Breast epithelium (tissue), 3 donors: ENCODE measurements around the gene PIAS1.

Source experiments
- POLR2AphosphoS5 ChIP-seq, 3 donors: sonication (generic); formaldehyde crosslinking; IDR thresholded peaks; one replicate each; pipeline ENCODE4 v1.6.1; 2017; ENCODE audit warnings: antibody characterized with exemption in 3 of 3
- TF ChIP-seq, protein P1 (sequence below), 3 donors: fragments of 450-650 bp; IDR thresholded peaks; one replicate each; pipeline ENCODE4 v1.5.1; 2016 to 2017; ENCODE audit warnings: antibody characterized with exemption in 3 of 3, mild to moderate bottlenecking in 3 of 3, moderate library complexity in 3 of 3

DNA sequence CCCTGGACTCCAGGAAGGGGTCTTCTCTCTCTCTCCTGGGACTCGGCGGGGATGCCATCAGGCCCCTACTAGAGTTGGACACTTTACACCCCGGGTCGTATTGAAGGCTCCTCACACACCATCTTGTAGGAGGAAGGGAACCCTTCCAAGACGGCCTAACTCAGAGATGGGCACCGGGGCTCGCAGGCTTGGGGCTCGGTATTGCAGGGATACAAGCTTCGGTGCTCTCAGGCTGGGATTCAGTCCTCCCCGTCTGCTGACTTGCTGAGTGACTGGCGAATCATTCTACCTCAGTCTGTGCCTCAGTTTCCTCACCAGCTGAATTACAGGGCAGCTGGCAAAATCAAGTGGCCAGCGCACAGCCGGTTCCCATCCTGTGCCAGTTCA lies 151.4 kb downstream of the PIAS1 start:
- no peak for TF ChIP-seq POLR2AphosphoS5 (IDR thresholded peaks at IDR 0.05)
- TF ChIP-seq, protein P1, sequence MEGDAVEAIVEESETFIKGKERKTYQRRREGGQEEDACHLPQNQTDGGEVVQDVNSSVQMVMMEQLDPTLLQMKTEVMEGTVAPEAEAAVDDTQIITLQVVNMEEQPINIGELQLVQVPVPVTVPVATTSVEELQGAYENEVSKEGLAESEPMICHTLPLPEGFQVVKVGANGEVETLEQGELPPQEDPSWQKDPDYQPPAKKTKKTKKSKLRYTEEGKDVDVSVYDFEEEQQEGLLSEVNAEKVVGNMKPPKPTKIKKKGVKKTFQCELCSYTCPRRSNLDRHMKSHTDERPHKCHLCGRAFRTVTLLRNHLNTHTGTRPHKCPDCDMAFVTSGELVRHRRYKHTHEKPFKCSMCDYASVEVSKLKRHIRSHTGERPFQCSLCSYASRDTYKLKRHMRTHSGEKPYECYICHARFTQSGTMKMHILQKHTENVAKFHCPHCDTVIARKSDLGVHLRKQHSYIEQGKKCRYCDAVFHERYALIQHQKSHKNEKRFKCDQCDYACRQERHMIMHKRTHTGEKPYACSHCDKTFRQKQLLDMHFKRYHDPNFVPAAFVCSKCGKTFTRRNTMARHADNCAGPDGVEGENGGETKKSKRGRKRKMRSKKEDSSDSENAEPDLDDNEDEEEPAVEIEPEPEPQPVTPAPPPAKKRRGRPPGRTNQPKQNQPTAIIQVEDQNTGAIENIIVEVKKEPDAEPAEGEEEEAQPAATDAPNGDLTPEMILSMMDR (IDR thresholded peaks at IDR 0.05): no peak
